HG03378 (cell line): ENCODE data around the gene HAO1.
"Not testable (repeated sequence)": the region's sequence is repeated elsewhere in the genome, so short reads cannot be mapped to it uniquely, and the experiment has no call there.

Experiments
- ATAC-seq: cut with Tn5 transposase; IDR thresholded peaks from one replicate; pipeline ENCODE4 v1.9.1; 2021; ENCODE audit warnings: mild to moderate bottlenecking, moderate library complexity; ENCODE audit not compliant: unreplicated experiment

The HAO1 gene

DNA sequence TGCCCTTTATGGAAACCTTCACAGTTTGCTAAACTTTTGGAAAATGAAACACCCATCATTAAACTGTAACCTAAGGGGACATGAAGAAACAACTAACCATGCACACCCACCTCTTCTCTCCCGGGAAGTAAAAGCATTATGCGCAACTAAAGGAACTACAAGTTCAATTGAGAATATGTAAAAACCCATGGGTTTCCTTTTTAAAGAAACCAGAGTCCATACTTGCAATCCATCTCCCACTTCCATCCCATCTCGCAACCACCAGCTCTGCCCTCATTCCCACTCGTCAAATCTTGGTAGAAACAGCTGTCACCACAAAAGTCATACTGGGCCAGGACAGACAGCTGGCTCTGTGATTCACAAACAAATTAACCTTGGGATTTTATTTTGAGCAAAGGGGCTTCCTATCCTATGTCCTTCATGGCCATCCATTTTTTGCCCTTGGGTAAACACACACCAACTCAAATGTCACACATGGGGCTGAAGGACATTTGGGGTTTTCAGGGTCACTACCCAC is 81.5 kb downstream of the HAO1 start:
- ATAC-seq, result no peak

DNA sequence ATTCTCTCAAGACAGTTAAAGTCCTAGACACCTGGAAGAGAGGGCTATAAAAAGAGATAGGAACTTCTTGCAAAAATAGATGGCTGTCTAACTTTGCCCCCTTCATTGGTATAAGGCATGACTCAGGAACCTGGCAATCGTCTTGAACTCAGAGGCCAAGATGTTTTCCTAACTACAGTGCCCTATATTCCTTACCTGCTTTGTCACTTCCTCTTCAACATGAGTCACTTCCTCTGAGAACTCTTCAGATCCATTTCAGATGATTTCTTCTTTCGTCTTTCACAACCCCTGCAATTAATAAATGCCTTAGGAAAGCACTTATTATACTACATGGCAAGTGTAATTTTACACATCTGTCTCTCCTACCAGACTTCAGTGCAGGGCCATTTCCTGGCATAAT is 83.5 kb downstream of the HAO1 start:
- ATAC-seq, result no peak

DNA sequence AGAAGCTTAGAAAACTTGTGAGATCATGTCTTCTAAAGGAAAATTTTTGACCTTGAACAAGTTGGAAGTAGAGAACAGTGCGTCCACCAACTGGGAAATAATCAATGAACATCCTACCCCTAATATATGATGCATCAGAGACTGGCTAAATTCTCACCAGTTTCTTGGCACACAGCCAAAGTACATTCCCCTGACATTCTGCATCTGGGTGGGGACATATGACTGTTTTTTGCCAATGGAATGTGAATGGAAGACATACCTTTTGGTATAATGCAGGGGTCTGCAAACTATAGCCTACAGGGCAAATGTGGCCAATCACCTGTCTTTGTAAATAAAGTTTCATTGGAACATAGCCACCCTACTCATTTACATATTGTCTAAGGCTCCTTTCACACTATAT is 84.7 kb downstream of the HAO1 start:
- no peak for ATAC-seq

DNA sequence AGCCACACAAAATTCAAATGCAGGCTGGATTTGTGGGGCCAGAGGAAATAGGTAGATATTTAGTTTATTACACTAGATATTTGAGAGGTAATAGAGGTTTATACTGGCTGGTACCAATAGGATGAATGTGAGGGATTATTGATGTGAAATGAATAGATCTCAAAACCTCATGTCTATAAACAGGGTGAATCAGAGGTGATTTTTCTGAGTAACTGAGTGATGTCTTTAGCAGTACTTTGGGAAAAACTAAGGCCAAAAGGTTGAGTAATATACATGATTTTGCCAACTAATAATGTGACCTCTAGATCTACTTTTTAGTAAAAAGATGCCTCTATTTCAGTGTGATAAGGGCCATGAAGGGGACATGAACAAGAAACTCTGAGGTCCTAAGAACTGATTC is 86.8 kb downstream of the HAO1 start:
- ATAC-seq, result no peak

DNA sequence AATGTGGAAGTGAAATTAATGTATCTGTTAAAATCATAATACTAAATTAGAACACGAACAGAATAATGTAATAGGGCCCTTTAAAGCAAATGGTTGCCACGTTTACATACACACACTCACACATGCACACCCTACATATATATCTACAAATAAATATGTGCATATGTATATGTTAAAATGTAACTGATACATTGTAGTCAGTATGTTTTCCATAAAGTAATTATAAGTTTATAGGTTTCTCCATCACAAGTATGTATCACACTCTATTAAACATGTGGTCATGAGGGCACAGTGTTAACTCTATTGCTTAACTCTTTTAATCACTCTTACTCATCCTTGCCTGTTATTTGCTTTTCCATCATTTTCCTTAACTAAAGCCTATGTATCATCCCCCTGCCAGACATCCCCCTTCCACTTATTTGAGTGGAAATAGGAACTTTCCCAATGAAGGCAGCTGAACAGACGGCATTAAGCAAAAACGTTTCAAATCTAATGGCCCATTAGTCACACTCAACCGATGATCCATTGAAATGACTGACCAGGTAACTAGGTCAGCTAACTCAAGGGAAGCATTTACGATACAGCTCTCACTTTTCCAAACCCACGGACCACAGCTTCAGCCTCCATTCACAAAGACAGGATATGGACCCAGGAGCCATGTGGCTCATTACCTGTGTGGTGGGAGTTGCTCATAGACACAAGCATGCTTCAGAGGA is 89.3 kb downstream of the HAO1 start:
- no peak for ATAC-seq

DNA sequence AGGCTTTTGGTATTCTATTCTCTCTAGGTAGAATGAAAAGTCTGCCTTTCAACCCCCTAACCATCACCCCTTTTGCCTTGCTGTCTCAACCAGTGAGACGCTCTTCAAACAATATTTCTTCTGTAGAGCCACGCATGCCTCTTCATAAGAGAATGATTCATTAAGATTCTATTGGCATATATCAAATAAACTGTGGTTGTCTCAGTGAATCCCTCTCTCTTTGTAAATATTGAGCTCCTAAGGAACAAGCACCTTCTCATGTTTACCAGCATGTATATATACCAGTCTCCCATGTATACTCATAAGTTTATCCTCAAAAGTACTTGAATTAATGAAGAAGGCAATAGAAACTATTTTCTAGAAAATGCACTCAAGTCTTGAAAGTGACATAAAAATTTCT is 90.6 kb downstream of the HAO1 start:
- ATAC-seq, result no peak

DNA sequence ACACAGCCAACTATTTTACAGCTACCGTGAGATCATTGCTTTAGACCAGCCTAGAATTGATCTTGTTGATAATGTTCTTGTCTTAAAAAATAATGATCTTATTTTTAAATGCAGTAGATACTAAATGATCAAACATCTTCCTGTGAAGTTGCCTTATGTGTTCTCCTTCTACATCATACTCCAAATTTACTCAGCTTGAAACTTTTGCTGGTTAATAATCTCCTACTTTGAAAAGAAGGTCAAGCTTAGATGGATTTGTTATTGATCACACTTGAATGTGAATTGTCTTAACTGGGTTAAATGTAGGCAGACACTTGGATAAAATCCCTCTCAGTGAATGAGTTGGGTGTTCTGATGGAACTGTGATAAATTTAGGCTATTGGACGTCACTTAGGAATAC is 91.9 kb downstream of the HAO1 start:
- ATAC-seq, result no peak

DNA sequence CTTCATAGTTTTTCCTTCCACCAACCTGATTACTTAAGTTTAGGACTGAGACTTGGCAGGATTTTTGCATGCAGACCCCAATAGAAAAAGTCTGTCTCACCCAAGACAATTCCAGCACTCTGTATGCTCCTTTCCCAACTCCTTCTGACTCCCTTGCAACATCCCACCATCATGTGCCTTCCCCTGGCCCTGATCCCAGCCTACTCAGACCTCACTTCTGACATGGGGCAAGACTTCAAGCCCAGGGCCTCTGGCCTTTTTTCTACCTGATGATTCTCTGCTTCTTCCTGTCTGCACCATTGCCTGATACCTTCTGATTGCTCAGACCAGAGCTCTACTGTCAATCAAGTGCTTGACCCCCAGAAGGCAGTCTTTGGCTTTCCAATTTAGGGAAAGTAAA is 96.6 kb downstream of the HAO1 start:
- no peak for ATAC-seq

DNA sequence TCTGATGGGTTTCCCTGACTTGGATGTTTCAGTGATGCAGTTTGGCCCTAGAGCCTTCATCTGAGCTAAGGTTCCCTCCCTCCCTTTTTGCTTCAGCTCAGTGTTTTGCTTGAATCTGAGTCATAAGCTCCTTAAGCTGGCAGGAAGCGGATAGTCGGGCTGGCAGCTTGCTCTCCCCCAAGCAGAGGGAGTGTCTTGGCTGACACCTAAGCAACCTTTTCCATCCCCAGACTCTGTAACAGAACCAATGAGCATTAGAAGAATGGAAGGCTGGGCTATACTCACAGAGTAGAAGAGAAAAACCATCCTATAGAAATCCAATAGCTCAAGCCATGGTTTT is 98.3 kb downstream of the HAO1 start:
- ATAC-seq, result no peak

DNA sequence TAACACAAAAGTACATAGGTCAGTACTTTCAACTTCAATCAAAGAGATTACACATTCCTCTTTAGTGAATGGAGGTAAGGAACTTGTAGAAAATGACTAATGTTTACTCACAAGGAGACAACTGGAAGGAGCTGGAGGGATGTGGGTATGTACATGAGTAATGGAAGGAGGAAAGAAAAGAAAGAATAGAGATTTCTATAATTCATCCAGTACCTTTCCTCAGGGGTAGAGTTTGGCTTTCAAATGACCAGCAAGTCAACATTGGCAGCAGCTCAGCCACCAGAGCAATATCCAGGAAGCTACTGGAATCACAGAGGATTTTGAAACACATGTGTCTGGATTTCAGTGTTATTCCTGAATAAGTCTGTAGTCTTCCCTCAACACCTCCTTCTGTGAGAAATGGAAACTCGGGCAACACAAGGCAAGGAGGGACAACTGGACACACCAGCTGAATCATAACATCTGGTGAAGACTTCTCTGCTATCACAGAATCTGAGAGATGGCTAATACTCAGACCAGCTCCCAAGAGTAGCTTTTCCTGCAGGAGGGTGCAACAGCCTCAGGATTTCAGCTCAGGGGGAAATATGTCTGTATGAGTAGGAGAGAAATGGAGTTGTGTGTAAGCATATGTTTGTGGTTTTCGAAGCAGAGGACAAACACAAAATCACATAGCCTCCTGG is 98.8 kb downstream of the HAO1 start:
- no peak for ATAC-seq

DNA sequence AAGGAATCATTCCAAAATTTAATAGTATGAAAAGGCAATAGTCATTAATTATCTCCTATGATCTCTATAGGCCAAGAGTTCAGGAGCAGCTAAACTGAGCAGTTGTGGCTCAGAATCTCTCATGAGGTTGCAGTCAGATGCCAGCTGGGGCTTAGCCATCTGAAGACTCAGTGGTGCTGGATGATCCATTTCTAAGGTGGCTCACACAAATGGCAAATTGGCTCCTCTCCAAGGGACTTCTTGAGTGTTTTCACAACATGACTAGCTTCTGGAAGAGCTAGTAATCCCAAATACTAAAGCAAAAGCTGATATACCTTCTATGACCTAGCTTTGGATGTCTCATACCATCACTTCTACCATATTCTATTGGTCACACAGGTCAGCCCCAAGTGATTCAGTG is 104.2 kb downstream of the HAO1 start:
- ATAC-seq, result no peak

DNA sequence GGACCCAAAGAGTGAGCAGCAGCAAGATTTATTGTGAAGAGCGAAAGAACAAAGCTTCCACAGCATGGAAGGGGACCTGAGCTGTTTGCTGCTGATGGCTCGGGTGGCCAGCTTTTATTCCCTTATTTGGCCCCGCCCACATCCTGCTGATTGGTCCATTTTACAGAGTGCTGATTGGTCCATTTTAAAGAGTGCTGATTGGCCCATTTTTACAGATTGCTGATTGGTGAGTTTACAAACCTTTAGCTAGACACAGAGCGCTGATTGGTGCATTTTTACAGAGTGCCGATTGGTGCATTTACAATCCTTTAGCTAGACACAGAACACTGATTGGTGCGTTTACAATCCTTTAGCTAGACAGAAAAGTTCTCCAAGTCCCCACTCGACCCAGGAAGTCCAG is 105.8 kb downstream of the HAO1 start:
- not testable (repeated sequence) for ATAC-seq
